Esophagus squamous epithelium (tissue), 4 donors: ENCODE data around the gene CCNT1.

Experiments
- POLR2A ChIP-seq, 4 donors: fragments of 450-650 bp; IDR thresholded peaks; one replicate each; pipeline ENCODE4 v1.6.1; 2017; ENCODE audit warnings: antibody characterized with exemption in 4 of 4, mild to moderate bottlenecking in 4 of 4, moderate library complexity in 3 of 4
- TF ChIP-seq, protein P1 (sequence below), 6 experiments: fragments of 450-650 bp in 4 of 6; fragments of 200-600 bp in 2 of 6; sonication (generic) in 2 of 6; IDR thresholded peaks; one replicate each; pipeline ENCODE4 v1.5.1; 2016 to 2019; ENCODE audit warnings: antibody characterized with exemption in 6 of 6, mild to moderate bottlenecking in 4 of 6, moderate library complexity in 4 of 6

DNA sequence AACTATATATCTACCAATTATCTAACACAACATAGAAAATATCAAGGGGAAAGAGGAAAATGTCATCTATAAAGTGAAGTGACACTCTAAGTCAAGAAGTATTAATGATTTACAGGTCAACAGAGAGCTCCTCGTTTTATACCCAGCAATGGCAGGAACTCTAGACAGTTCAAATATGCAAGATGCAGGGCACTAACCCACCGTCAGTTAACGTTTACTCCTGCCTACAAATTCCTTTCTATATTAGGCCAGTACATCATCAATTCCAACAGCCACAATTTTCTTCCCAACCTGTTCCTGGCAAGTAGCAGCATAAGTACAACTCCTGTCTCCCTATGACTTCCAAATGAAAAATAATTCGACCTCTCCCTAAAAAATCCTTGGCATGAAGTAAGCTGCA, 25.5 kb downstream of the CCNT1 start:
- TF ChIP-seq POLR2A (IDR thresholded peaks at IDR 0.05), result no peak
- TF ChIP-seq, protein P1, sequence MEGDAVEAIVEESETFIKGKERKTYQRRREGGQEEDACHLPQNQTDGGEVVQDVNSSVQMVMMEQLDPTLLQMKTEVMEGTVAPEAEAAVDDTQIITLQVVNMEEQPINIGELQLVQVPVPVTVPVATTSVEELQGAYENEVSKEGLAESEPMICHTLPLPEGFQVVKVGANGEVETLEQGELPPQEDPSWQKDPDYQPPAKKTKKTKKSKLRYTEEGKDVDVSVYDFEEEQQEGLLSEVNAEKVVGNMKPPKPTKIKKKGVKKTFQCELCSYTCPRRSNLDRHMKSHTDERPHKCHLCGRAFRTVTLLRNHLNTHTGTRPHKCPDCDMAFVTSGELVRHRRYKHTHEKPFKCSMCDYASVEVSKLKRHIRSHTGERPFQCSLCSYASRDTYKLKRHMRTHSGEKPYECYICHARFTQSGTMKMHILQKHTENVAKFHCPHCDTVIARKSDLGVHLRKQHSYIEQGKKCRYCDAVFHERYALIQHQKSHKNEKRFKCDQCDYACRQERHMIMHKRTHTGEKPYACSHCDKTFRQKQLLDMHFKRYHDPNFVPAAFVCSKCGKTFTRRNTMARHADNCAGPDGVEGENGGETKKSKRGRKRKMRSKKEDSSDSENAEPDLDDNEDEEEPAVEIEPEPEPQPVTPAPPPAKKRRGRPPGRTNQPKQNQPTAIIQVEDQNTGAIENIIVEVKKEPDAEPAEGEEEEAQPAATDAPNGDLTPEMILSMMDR (IDR thresholded peaks at IDR 0.05), result no peak
